HFFc6 (cell line): ENCODE results near the gene TTC12. TPM values are rescaled to one million over a fixed set of nuclear protein-coding genes. Genes with fewer than 3 reads are reported as not detected.
A peak's percentile ranks its signal among the peaks of the same experiment; 100 is the strongest.

Source experiments
- DNase-seq: peaks from one replicate; pipeline ENCODE4 v3.0.0-alpha.2; 2018
- H3K27ac Mint-ChIP-seq: 2 replicates; pipeline ENCODE4 v1.8.0; 2020; ENCODE audit warnings: mild to moderate bottlenecking, mixed read lengths
- H3K27me3 Mint-ChIP-seq: 2 replicates; pipeline ENCODE4 v1.8.0; 2021; ENCODE audit warnings: mild to moderate bottlenecking, moderate library complexity, mixed read lengths; ENCODE audit not compliant: insufficient read depth
- H3K36me3 Mint-ChIP-seq: 2 replicates; pipeline ENCODE4 v1.8.0; 2021; ENCODE audit warnings: low read depth, mixed read lengths
- H3K4me1 Mint-ChIP-seq: 2 replicates; pipeline ENCODE4 v1.8.0; 2020; ENCODE audit warnings: low read depth, mixed read lengths
- H3K4me3 Mint-ChIP-seq: 2 replicates; pipeline ENCODE4 v1.8.0; 2020; ENCODE audit warnings: mild to moderate bottlenecking, moderate library complexity, mixed read lengths
- H3K9me3 Mint-ChIP-seq: 2 replicates; pipeline ENCODE4 v1.8.0; 2020; ENCODE audit warnings: mild to moderate bottlenecking, mixed read lengths
- total RNA-seq, 6 experiments: library from RNA; stranded (reverse); fragmentation: NEBNext Ultra II Directional; extraction: Animal tissue kit (Norgen Biotek cat#: 25700); gene quantifications; 2 replicates in 1 of 6; 3 replicates in 5 of 6; pipeline ENCODE4 v1.2.3, GENCODE V29; 2021
- TF ChIP-seq, protein P1 (sequence below): fragments of 200-600 bp; sonication (generic); IDR thresholded peaks from 2 replicates; pipeline ENCODE4 v1.5.0; 2021; ENCODE audit warnings: antibody characterized with exemption, mild to moderate bottlenecking

TTC12 gene
- total RNA-seq, 6 experiments from 2014 or later: 7.4 to 11.4 (median 9.5) TPM

DNA sequence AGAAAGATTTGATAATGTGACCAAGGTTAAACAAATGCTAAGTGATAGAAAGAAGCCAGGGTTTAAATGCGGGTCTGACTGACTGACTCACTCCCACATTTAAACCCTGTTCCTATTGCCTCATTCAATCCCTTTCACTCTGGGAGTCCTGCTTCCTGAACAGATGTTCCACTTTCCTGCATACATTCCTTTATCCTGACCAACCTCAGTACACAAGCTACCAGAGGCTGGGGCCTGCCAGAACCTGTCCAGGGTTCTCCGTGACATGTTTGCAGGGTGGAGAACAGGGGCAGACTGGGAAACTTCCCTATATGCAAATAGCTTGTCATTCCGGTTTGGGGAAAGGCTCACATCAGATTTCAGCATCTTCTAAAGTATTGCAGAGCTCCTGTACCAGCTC, 70.2 kb downstream of the TTC12 start:
- Mint-ChIP-seq H3K36me3 (no peaks in the 10 kb centered on the region), H3K9me3 (no peaks in the 10 kb centered on the region), H3K27ac (no peak overlapping the region), H3K4me1 (peaks cover 9% of the 10 kb centered on the region), H3K27me3 (peaks cover 2% of the 10 kb centered on the region), H3K4me3 (no peak overlapping the region)
- peak; percentile 81 for DNase-seq
- TF ChIP-seq, protein P1, sequence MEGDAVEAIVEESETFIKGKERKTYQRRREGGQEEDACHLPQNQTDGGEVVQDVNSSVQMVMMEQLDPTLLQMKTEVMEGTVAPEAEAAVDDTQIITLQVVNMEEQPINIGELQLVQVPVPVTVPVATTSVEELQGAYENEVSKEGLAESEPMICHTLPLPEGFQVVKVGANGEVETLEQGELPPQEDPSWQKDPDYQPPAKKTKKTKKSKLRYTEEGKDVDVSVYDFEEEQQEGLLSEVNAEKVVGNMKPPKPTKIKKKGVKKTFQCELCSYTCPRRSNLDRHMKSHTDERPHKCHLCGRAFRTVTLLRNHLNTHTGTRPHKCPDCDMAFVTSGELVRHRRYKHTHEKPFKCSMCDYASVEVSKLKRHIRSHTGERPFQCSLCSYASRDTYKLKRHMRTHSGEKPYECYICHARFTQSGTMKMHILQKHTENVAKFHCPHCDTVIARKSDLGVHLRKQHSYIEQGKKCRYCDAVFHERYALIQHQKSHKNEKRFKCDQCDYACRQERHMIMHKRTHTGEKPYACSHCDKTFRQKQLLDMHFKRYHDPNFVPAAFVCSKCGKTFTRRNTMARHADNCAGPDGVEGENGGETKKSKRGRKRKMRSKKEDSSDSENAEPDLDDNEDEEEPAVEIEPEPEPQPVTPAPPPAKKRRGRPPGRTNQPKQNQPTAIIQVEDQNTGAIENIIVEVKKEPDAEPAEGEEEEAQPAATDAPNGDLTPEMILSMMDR: no peak

DNA sequence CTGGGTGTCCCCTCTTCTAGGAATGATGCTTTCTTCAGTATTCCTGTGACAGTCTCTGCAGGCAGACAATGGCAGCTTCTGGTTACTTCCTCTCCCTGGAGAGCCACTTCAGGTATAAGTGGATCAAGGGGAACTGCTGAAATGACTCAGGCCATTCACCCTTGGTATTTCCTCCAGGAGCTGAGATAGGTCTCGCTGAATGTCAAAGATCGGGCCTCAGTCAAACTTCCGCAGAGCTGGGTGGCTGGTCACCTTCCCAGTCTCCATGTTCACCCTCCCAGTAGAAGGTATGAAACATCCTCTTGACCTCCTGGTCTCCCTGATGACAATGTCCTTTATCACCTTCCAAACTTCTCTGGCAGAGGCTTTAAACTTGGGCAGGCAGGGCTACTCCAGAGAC, 71.4 kb downstream of the TTC12 start:
- Mint-ChIP-seq H3K27ac (no peak overlapping the region), H3K27me3 (peaks cover 2% of the 10 kb centered on the region), H3K9me3 (no peaks in the 10 kb centered on the region), H3K4me3 (no peak overlapping the region), H3K4me1 (peaks cover 9% of the 10 kb centered on the region), H3K36me3 (no peaks in the 10 kb centered on the region)
- TF ChIP-seq, protein P1: no peak
- DNase-seq: no peak

DNA sequence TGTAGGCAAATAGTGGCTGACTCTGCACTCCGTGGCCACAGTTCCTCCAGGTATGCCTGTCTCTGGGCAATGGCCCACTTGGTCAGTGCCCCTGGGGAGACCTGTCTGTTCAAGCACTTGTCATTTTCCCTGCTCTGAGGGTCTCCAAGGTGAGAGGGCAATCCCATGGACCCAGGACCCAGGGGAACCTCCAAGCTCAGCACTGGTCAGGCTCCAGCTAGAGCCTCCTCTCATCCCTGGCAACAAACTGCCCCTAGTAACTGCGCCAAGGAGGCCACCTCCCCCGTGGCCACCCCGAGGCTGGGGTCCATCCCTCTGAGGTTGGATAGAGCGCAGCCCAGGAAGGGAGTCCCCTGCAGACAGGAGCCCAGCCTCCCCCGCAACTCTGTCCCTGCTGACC, 72.5 kb downstream of the TTC12 start:
- TF ChIP-seq, protein P1: no peak
- no peak overlapping the region for H3K4me3 Mint-ChIP-seq
- H3K27ac Mint-ChIP-seq: no peak overlapping the region
- peaks cover 2% of the 10 kb centered on the region for H3K27me3 Mint-ChIP-seq
- peaks cover 9% of the 10 kb centered on the region for H3K4me1 Mint-ChIP-seq
- H3K9me3 Mint-ChIP-seq: no peaks in the 10 kb centered on the region
- H3K36me3 Mint-ChIP-seq: no peaks in the 10 kb centered on the region
- DNase-seq: no peak

DNA sequence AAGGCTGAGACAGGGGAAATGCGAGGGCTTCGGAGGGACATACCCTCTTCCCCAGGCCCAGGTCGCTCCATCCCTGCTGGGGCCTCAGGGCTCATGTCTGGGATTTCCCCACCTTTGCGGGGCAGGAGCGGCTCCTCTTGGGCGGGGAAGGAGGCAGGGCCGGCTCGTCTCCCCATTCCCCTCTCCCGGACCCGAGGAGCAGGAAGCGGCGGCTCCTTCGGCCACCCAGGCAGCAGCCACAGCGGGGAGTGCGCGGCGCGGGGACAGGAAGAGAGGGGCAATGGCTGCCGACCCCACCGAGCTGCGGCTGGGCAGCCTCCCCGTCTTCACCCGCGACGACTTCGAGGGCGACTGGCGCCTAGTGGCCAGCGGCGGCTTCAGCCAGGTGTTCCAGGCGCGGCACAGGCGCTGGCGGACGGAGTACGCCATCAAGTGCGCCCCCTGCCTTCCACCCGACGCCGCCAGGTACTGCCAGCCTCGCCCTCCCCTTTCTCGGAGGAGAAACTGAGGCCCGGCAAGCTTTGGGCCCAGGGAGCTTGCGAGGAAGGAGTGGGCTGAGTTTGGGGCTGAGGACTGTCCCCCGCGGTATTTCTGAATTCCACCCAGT, 73.3 kb downstream of the TTC12 start, which contains the start of gene ANKK1:
TSS of gene ANKK1 (plus strand) at position 175 of the 607 bp plus-strand sequence. CDS start at position 281, 106 bp downstream.
- Mint-ChIP-seq H3K9me3 (no peaks in the 10 kb centered on the region), H3K27me3 (peaks cover under 1% of the 10 kb centered on the region; the same call in 1 of the 2 replicates), H3K36me3 (no peaks in the 10 kb centered on the region), H3K4me1 (peaks cover 9% of the 10 kb centered on the region), H3K4me3 (no peak within 1 kb of the TSS), H3K27ac (no peak within 1 kb of the TSS)
- TF ChIP-seq, protein P1: no peak
- no peak for DNase-seq

DNA sequence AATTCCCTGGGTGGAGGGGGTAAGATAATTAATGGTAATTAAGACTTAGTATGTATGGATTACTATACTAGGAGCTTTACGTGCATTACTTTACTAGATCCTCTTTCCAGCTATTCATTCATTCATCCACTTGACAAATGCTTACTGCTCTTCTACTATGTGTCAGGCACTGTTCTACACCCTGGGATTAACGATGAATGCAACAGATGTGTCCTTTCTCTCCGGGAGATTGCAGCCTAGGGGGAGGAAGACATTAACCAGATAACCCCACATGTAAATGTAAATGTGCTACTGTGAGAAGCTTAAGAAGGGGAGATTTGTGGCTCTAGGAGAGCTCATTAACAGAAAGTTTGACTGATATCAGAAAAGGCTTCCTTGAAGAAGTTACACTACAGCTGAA, 74.9 kb downstream of the TTC12 start:
- Mint-ChIP-seq H3K27ac (no peak overlapping the region), H3K27me3 (peaks cover 1% of the 10 kb centered on the region; the same call in 1 of the 2 replicates), H3K9me3 (no peaks in the 10 kb centered on the region), H3K4me1 (peaks cover 9% of the 10 kb centered on the region), H3K4me3 (no peak overlapping the region), H3K36me3 (no peaks in the 10 kb centered on the region)
- TF ChIP-seq, protein P1: no peak
- DNase-seq: no peak
